ENCODE measurements around the gene PTCH1. TPM values are rescaled to one million over a fixed set of nuclear protein-coding genes. Genes with fewer than 3 reads are reported as not detected.

The PTCH1 gene
- total and polyA plus RNA-seq, 11 donors, result 2.2 to 15.2 (median 5.4) TPM

DNA sequence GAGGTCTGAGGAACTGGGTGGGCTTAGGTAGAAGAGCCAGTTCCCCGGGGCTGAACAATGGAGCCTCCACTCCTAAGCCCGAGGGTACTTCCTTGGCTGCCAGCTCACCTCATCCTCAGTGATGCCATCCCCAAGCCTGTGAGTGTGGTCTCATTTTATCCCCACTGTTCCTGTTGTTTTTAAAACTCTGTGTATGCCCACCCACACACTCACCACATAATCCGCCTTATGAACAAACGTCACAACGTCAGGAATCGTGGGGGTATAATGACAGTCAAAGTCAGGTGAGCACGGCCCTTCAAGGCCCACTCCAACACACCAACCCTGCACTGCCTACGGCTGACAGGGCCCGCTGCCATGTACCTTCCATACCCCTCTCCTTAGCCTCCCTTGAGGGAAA is 61.1 kb downstream of the PTCH1 start:
- WGBS, 4 donors, result 91 to 97% (median 95%) methylated on average over 9 of the region's 9 CpGs
- H3K4me1 ChIP-seq, result no peaks in the 10 kb centered on the region
- ATAC-seq, result no peak
- intact Hi-C loops (cut with DNase I), result loop anchor here in 1 of 10 donors (10.0 kb wide), 1 partner anchor 59 kb away; the partner anchor contains the start of gene PTCH1
- no peak overlapping the region for H3K4me3 ChIP-seq
- H3K36me3 ChIP-seq, result peaks cover 0 to 100% (median 84%) of the 10 kb centered on the region in 9 donors
- H3K9me3 ChIP-seq, result no peaks in the 10 kb centered on the region
- H3K27me3 ChIP-seq, result no peaks in the 10 kb centered on the region
- no peak for TF ChIP-seq POLR2A (IDR thresholded peaks at IDR 0.05)
- TF ChIP-seq, protein P1, sequence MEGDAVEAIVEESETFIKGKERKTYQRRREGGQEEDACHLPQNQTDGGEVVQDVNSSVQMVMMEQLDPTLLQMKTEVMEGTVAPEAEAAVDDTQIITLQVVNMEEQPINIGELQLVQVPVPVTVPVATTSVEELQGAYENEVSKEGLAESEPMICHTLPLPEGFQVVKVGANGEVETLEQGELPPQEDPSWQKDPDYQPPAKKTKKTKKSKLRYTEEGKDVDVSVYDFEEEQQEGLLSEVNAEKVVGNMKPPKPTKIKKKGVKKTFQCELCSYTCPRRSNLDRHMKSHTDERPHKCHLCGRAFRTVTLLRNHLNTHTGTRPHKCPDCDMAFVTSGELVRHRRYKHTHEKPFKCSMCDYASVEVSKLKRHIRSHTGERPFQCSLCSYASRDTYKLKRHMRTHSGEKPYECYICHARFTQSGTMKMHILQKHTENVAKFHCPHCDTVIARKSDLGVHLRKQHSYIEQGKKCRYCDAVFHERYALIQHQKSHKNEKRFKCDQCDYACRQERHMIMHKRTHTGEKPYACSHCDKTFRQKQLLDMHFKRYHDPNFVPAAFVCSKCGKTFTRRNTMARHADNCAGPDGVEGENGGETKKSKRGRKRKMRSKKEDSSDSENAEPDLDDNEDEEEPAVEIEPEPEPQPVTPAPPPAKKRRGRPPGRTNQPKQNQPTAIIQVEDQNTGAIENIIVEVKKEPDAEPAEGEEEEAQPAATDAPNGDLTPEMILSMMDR (IDR thresholded peaks at IDR 0.05), result no peak
- H3K27ac ChIP-seq, result no peak overlapping the region
- no peak for DNase-seq

DNA sequence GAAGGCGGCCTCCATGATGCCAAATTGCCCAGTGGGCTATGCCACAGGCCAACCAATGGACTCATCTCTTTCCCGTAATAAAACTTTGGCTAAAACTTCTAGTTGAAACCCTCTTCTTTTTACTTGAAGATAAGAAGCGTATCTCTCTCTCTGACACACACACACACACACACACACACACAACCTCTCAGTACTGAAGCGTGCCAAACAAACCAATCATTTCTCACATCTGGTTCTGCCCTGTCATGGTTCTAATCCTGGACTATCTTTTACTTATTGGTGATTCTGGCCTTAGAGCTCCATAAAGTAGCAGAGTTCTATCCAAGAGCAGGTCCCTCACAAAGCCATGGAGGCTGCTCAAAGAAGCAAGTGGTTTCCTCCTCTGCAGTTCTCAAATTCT is 64.6 kb downstream of the PTCH1 start:
- intact Hi-C loops (cut with DNase I), result loop anchor here in 1 of 10 donors (10.0 kb wide), 1 partner anchor 63 kb away; the partner anchor contains the start of gene PTCH1
- peaks cover 0 to 12% (median 0%) of the 10 kb centered on the region in 12 donors for H3K4me1 ChIP-seq
- H3K36me3 ChIP-seq, result peaks cover 0 to 97% (median 73%) of the 10 kb centered on the region in 9 donors
- no peak for ATAC-seq
- no peaks in the 10 kb centered on the region for H3K9me3 ChIP-seq
- no peak overlapping the region for H3K27ac ChIP-seq
- no peaks in the 10 kb centered on the region for H3K27me3 ChIP-seq
- no peak overlapping the region for H3K4me3 ChIP-seq
- TF ChIP-seq POLR2A (IDR thresholded peaks at IDR 0.05), result no peak
- TF ChIP-seq, protein P1 (IDR thresholded peaks at IDR 0.05), result no peak
- DNase-seq, result no peak
- 93 to 97% (median 95%) methylated on average over 4 of the region's 4 CpGs for WGBS, 4 donors

DNA sequence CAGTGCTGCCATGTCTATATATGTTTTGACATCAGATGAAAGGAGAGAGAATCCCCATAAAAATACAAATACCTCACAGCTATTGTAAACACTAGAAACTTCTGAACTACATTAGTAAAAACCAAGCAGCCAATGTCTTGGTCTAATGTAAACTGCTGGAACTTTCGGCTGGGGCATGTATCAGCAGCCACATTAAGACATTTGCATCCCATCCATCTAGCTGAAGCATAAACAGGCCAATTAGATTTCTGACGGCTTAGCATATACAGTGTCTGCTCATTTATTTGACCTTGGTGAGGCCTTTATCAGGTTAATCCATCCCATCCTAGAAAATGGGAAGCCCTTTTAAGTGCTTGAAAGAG is 65.7 kb downstream of the PTCH1 start:
- ATAC-seq, result no peak
- intact Hi-C loops (cut with DNase I), result loop anchor here in 1 of 10 donors (10.0 kb wide), 1 partner anchor 64 kb away; the partner anchor contains the start of gene PTCH1
- Histone ChIP-seq H3K36me3 (peaks cover 0 to 97% (median 73%) of the 10 kb centered on the region in 9 donors), H3K27ac (peak overlapping the region in 1 of 12 donors; percentile 30), H3K4me3 (no peak overlapping the region), H3K27me3 (no peaks in the 10 kb centered on the region), H3K4me1 (peaks cover 0 to 12% (median 0%) of the 10 kb centered on the region in 12 donors), H3K9me3 (no peaks in the 10 kb centered on the region)
- TF ChIP-seq, protein P1 (IDR thresholded peaks at IDR 0.05), result no peak
- TF ChIP-seq POLR2A (IDR thresholded peaks at IDR 0.05), result no peak
- DNase-seq, result no peak
- 86 to 94% (median 89%) methylated on average over 2 of the region's 2 CpGs for WGBS, 4 donors

DNA sequence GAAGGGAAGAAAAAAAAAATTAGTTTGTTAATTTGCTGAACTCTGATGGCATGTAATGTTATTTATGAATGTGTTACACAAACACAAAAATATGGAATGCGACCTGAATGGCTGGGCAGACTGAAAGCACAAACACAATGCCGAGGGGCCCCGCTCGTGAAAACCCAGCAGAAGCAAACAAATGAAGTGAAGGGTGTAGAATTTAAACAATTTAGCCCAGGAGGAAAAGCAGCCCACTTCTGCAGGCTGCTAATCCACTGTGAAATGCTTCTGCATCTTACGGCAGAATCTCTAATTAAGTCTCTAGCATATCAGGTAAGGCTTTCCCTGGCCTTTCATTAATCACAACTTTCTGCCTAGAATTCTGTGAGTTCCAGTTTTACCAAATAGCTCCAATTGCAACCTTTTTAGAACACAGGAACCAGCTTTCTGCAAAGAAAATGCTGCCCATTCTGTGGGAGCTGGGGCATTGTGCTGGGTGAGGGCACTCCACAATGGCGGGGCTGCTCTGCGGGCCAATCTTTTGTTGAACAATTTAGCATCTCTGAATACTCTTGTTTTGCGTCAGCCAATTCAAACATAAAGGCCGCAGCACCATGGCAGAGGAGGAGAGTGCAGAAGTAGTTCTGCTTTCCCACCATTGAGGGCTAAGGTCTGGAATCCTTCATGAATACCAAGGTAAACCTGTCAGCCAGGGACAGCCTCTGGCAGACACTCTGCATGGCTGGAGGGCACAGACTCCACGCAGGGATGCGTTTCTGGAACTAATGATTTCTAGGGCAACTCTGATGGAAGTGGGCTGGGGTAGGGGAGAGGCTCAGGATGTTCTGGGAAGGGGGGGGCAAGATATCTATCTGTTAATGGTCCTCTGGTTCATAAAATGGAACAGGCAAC is 66.4 kb downstream of the PTCH1 start:
- Histone ChIP-seq H3K36me3 (peaks cover 0 to 97% (median 69%) of the 10 kb centered on the region in 9 donors), H3K9me3 (no peaks in the 10 kb centered on the region), H3K27me3 (no peaks in the 10 kb centered on the region), H3K27ac (peak overlapping the region in 1 of 12 donors; percentile 48), H3K4me1 (peaks cover 0 to 12% (median 0%) of the 10 kb centered on the region in 12 donors), H3K4me3 (no peak overlapping the region)
- WGBS, 4 donors, result 75 to 88% (median 84%) methylated on average over 11 of the region's 11 CpGs
- TF ChIP-seq, protein P1 (IDR thresholded peaks at IDR 0.05), result no peak
- TF ChIP-seq POLR2A (IDR thresholded peaks at IDR 0.05), result no peak
- DNase-seq (no peak), ATAC-seq (no peak)
- intact Hi-C loops (cut with DNase I), result loop anchor here in 1 of 10 donors (10.0 kb wide), 1 partner anchor 64 kb away; the partner anchor contains the start of gene PTCH1
